Left forelimb (tissue), 1 donor: ENCODE results near the gene ABCB8.
A peak's percentile ranks its signal among the peaks of the same experiment; 100 is the strongest.
"Not testable (repeated sequence)": the region's sequence is repeated elsewhere in the genome, so short reads cannot be mapped to it uniquely, and the experiment has no call there.

Source experiments
- DNase-seq: peaks from one replicate; pipeline ENCODE4 v3.0.0-alpha.2; 2018; ENCODE audit warnings: low spot score

The ABCB8 gene

GRCh38 chr7:151014950-151015349 is 13.3 kb upstream of the ABCB8 start:
- DNase-seq, result no peak

DNA sequence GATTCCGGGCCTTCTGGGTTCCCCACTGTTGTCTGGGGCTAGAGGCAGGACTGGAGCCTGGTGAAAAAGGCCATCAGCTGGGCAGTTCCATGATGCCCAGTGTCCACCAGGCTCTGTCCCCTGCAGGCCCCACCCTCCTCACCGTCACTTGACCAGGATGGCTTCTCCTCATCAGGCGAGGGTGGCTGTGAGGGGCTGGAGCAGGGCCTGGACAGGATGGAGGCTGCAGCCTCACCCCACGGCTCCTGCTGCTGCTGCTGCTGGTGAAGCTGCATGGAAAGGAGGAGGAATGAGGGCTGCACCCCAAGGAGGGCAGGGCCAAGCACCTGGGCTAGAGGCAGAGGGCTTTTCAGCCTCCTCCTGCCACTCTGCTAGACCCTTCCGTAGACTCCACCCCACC is 12.3 kb upstream of the ABCB8 start:
- DNase-seq, result no peak

DNA sequence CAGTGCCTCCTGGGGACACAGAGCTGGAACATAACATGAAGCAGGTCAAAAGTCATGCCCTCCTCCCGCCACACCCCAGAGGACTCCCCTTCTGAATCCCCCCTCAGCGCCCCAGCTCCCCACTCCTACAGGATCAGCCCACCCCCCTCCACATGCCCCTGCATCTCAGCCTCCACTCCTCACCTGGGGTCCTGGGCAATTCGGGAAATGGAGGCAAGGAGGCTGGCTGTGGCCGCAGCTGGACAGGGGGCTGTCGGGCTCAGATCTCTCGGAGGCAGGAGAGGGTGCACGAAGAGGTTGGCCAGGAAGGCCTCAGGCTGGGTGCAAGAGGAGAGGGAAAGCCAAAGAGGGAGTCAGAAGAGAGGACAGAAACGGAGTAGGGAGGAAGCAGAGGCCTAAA is 11.7 kb upstream of the ABCB8 start:
- DNase-seq, result no peak

DNA sequence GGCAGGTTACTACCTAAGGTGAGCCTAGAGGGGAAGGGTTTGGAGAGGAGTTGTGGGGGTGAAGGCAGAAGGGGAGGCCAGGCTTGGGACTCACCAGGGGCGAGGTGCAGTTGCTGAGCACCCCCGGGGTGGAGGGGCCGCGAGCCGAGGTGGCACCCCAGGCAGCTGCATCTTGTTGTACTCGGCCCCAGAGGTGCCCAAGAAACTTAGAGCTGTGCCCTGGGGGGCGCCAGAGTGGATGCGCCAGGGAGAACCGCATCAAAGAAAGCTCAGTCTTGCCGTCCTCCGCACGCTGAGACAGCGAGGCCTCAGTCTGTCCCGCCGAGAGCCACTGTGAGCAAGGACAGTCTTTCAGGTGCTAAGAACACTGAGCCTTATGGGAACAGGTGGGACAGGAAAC is 11.3 kb upstream of the ABCB8 start:
- no peak for DNase-seq

GRCh38 chr7:151017370-151017952 is 10.8 kb upstream of the ABCB8 start:
- no peak for DNase-seq

DNA sequence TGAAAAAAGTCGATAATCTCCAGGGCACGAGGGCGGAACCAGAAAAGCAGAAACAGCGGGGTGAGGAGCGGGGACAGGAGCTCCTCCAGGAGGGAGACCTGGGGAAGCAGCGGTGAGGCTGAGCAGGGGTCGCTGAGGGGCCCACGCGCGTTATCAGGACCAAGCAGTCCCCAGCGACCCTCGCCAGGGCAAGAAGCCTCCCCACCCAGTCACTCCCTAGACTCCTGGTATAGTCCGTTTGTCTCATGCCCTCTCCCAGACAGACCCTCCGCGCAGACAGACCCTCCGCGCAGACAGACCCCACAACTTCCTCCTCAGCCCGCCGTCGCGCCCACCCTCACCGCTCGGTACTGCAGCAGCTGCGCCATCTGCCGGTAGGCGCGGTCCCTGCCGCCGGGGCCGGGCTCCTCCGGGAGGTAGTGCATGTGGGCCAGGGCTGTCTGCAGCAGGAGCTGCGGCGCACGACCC is 10.3 kb upstream of the ABCB8 start:
- DNase-seq, result peak; percentile 83

GRCh38 chr7:151018421-151019129 is 9.7 kb upstream of the ABCB8 start:
- no peak for DNase-seq

- no peak for DNase-seq
Observed at GRCh38 chr7:151019130-151019447, 9.2 kb upstream of the ABCB8 start.

- DNase-seq, result no peak
Observed at GRCh38 chr7:151020231-151020630, 8.0 kb upstream of the ABCB8 start.

DNA sequence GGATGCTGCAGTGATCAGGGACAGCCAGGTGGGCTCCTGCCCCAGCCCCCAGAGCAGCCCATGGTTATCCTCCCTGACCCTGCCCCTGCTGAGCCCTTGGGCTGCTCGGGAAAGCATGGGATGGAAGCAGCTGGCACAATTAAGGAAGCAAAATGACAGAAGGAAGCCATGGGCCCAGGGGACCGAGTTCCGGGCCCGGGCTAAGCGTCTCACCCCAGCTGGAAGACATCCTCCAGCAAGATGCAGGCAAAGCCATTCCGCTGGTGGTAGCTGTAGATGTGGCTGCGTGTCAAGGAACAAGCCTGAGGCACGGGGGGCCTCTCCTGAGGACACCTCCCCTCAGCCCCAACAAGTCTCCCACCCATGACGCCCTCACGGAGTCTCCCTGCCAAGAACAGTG is 5.0 kb upstream of the ABCB8 start:
- no peak for DNase-seq

DNA sequence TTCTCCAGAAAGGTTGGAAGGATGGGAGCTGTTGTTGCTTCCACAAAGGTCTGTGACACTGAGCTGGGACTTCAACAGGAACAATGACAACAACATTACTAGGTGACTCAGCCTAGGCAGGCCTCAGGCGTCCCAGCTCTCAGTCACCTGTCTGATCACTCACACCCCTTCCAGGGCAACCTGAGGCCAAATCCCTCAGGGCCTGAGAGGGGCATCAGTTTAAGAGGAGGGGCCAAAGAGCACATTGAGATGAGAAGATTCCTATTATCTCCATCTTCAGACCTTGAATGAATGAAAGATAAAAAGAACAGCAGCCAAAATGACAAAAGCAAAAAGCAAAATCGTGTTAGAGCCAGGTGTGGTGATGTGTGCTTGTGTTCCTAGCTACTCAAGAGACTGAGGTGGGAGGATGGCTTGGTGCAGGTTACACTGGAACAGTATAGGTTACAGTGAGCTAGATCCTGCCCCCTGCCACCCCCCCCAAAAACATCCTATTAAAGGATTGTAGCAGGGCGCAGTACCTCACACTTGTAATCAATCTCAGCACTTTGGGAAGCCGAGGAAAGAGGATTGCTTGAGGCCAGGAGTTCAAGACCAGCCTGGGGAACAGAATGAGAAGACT is 3.7 kb upstream of the ABCB8 start, which contains the start of gene ATG9B:
Gene ATG9B, minus strand, starts transcription at position 60 of the 622 bp plus-strand sequence. CDS start 71 bp downstream, outside the sequence.
- no peak for DNase-seq

- no peak for DNase-seq
Observed at GRCh38 chr7:151025924-151026671, 2.2 kb upstream of the ABCB8 start.

GRCh38 chr7:151026771-151027727 is 1.2 kb upstream of the ABCB8 start:
- DNase-seq, result not testable (repeated sequence)

- not testable (repeated sequence) for DNase-seq
Observed at GRCh38 chr7:151027728-151028130, 521 bp upstream of the ABCB8 start.

DNA sequence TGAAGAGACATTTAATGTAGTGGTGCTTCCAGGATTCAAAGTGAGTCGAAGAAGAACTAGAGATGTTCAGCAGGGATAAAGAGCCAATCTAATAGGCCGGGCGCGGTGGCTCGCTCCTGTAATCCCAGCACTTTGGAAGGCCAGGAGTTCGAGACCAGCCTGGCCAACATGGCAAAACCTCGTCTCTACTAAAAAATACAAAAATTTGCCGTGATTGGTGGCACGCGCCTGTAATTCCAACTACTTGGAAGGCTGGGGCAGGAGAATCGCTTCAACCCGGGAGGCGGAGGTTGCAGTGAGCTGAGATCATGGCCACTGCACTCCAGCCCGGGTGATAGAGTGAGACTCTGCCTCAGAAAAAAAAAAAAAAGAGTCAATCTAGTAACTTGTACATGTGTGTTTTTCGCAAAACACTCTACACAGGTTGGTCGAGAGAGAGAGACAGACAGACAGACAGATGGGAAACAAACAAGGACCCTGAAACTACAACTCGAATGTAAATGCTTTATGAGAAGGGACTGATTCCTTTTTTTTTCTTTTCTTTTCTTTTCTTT is 775 bp downstream of the ABCB8 start:
- DNase-seq, result no peak

DNA sequence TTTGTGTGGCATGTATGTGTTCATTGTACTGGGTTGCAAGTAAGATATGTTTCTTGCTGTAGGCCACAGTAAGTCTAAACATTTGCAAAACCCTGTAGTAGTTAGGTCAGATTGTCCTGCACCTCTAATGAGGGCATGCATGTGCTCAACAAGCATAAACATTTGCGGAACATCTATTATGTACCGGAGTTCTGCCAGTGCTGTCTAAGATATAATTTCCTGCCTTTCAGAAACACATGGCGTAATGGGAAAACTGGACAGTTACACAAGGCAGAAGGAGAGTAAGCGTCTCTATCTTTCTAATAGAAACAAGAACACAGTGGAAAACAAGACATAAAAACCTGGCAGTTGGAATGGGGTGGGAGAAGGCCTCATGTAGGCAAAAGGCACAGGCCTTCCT is 2.8 kb downstream of the ABCB8 start:
- no peak for DNase-seq

DNA sequence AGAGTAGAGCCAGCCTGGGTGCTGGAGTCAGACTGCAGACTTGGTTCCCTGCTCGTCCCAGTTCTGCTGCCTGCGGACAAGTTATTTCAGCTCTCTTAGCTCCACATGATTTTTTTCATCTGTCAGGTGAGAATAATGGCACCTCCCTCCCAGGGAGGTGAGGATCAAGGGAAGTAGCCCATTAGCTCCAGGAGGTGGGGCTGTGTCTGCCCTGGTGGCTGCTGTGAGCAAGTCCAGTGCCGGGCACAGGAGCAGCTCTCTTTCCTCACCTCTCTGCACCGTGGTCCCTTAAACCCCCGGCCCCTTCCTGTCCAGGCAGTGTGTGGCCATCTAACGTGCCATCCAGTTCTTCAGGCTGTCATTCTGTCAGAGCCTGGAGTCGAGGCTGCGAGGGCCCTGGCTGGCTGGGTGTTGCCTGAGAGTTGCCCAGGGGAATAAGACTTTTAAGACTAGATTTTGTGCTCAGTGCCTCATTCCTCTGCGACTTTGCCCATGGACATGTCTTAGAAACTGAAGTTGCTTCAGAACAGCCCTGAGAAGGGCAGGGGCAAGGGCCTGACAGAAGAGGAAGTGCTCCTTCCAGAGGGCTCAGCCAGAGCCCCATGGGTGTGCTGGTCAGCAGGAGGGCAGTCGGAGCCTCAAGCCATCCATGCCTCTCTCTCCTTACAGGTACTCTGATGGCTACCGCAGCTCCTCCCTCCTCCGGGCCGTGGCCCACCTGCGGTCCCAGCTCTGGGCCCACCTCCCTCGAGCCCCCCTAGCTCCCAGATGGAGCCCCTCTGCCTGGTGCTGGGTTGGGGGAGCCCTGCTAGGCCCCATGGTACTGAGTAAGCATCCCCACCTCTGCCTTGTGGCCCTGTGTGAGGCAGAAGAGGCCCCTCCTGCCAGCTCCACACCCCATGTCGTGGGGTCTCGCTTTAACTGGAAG is 5.0 kb downstream of the ABCB8 start:
- DNase-seq, result no peak

- DNase-seq, result no peak
Observed at GRCh38 chr7:151033864-151034249, 5.6 kb downstream of the ABCB8 start.

DNA sequence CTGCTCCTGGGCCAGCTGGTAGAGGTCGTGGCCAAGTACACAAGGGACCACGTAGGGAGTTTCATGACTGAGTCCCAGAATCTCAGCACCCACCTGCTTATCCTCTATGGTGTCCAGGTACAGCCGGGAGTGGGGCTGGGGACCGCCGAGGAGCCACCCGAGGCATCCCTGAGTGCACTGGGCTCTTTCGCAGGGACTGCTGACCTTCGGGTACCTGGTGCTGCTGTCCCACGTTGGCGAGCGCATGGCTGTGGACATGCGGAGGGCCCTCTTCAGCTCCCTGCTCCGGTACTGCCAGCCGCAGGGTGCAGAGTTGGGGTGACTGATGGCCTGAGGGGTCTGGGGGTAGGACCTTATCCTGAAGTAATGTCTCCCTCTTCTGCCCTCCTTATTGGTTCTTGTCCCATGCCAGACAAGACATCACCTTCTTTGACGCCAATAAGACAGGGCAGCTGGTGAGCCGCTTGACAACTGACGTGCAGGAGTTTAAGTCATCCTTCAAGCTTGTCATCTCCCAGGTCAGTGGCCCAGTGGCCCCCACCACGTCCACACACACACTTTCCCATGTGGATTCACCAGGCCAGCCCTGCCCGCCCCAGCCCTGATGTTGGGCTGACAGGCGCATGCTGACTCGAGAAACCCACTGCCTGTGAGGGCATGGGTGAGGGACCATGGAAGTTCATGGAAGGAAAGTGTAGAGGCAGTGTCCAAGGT is 6.2 kb downstream of the ABCB8 start:
- DNase-seq, result no peak
